Mesothelial cell of epicardium (in vitro differentiated cells): ENCODE measurements around the gene ARHGEF12. TPM values are rescaled to one million over a fixed set of nuclear protein-coding genes. Genes with fewer than 3 reads are reported as not detected.

Experiments
- DNase-seq, 2 experiments: peaks; one replicate each; pipeline ENCODE4 v3.0.0; 2021; ENCODE audit warnings: low spot score in 2 of 2; ENCODE audit not compliant: unreplicated experiment in 2 of 2
- H3K27ac Mint-ChIP-seq: 2 replicates; pipeline ENCODE4 v1.8.0; 2021; ENCODE audit warnings: mixed read lengths
- H3K27me3 Mint-ChIP-seq: 2 replicates; pipeline ENCODE4 v1.8.0; 2021; ENCODE audit warnings: low read depth, mixed read lengths
- H3K36me3 Mint-ChIP-seq: 2 replicates; pipeline ENCODE4 v1.8.0; 2021; ENCODE audit warnings: mixed read lengths
- H3K4me1 Mint-ChIP-seq: 2 replicates; pipeline ENCODE4 v1.8.0; 2021; ENCODE audit warnings: mixed read lengths
- H3K4me3 Mint-ChIP-seq: 2 replicates; pipeline ENCODE4 v1.8.0; 2021; ENCODE audit warnings: mild to moderate bottlenecking, moderate library complexity, mixed read lengths
- H3K9me3 Mint-ChIP-seq: 2 replicates; pipeline ENCODE4 v1.8.0; 2021; ENCODE audit warnings: mixed read lengths
- CTCF ChIP-seq: fragments of 200-600 bp; sonication (generic); IDR thresholded peaks from one replicate; pipeline ENCODE4 v1.5.0; 2021; ENCODE audit warnings: antibody characterized with exemption; ENCODE audit not compliant: unreplicated experiment
- total RNA-seq: library from RNA; stranded (reverse); gene quantifications from 3 replicates; pipeline ENCODE4 v1.2.1, GENCODE V29; 2021

The ARHGEF12 gene
- total RNA-seq, 1 donor from 2014 or later = 86.0 TPM

GRCh38 chr11:120343429-120343828 lies 7.2 kb downstream of the ARHGEF12 start:
- Mint-ChIP-seq H3K9me3 (no peaks in the 10 kb centered on the region), H3K27ac (no peak overlapping the region), H3K4me3 (no peak overlapping the region), H3K36me3 (no peaks in the 10 kb centered on the region), H3K27me3 (no peaks in the 10 kb centered on the region), H3K4me1 (peaks cover 71% of the 10 kb centered on the region)
- DNase-seq = no peak
- TF ChIP-seq CTCF = no peak

GRCh38 chr11:120344302-120345004 lies 8.2 kb downstream of the ARHGEF12 start:
- Mint-ChIP-seq H3K27me3 (no peaks in the 10 kb centered on the region), H3K36me3 (no peaks in the 10 kb centered on the region), H3K4me3 (no peak overlapping the region), H3K4me1 (peaks cover 70% of the 10 kb centered on the region), H3K9me3 (no peaks in the 10 kb centered on the region), H3K27ac (peak overlapping the region; percentile 62)
- DNase-seq = no peak
- TF ChIP-seq CTCF = no peak

- Mint-ChIP-seq H3K4me3 (peak overlapping the region; percentile 15), H3K9me3 (no peaks in the 10 kb centered on the region), H3K4me1 (peaks cover 65% of the 10 kb centered on the region), H3K36me3 (no peaks in the 10 kb centered on the region), H3K27me3 (no peaks in the 10 kb centered on the region), H3K27ac (peak overlapping the region; percentile 98)
- DNase-seq = no peak
- no peak for TF ChIP-seq CTCF
Measured at GRCh38 chr11:120346233-120346632, 10.0 kb downstream of the ARHGEF12 start.

- H3K27ac Mint-ChIP-seq = no peak overlapping the region
- no peak overlapping the region for H3K4me3 Mint-ChIP-seq
Measured at GRCh38 chr11:120350637-120351036, 14.4 kb downstream of the ARHGEF12 start.

GRCh38 chr11:120352405-120352804 lies 16.2 kb downstream of the ARHGEF12 start:
- H3K36me3 Mint-ChIP-seq = peaks cover 7% of the 10 kb centered on the region
- no peak for DNase-seq

More at GRCh38 chr11:120350637-120351036, 14.4 kb downstream of the ARHGEF12 start:
- H3K36me3 Mint-ChIP-seq = peaks cover 4% of the 10 kb centered on the region
- no peak for TF ChIP-seq CTCF
- no peak for DNase-seq
- no peaks in the 10 kb centered on the region for H3K27me3 Mint-ChIP-seq
- no peaks in the 10 kb centered on the region for H3K9me3 Mint-ChIP-seq
- H3K4me1 Mint-ChIP-seq = peaks cover 46% of the 10 kb centered on the region

More at GRCh38 chr11:120352405-120352804, 16.2 kb downstream of the ARHGEF12 start:
- no peak for TF ChIP-seq CTCF
- H3K9me3 Mint-ChIP-seq = no peaks in the 10 kb centered on the region
- no peak overlapping the region for H3K27ac Mint-ChIP-seq
- no peak overlapping the region for H3K4me3 Mint-ChIP-seq
- no peaks in the 10 kb centered on the region for H3K27me3 Mint-ChIP-seq
- H3K4me1 Mint-ChIP-seq = peaks cover 29% of the 10 kb centered on the region
